ENCODE measurements around the gene SHISA9. TPM values are rescaled to one million over a fixed set of nuclear protein-coding genes. Genes with fewer than 3 reads are reported as not detected.
A peak's percentile ranks its signal among the peaks of the same experiment; 100 is the strongest.

Gene SHISA9
- total and polyA plus RNA-seq, 4 donors = under 0.01 to 0.08 (median 0.07) TPM; not detected in 1

GRCh38 chr16:13178318-13178717 is 276.9 kb downstream of the SHISA9 start (continued):
- TF ChIP-seq REST (IDR thresholded peaks at IDR 0.05) = no peak

- no peaks in the 10 kb centered on the region for H3K4me1 ChIP-seq (ENCODE audit: control insufficient read depth in 4 of 4, insufficient read depth in 4 of 4, low read length in 3 of 4)
- no peak for DNase-seq (ENCODE audit: low spot score)
- H3K9me3 ChIP-seq (ENCODE audit: control insufficient read depth in 4 of 4, low read length in 3 of 4) = no peaks in the 10 kb centered on the region
- no peak overlapping the region for H3K9ac ChIP-seq (ENCODE audit: low read depth in 1 of 2, low read length in 2 of 2)
- H3K36me3 ChIP-seq (ENCODE audit: control insufficient read depth in 4 of 4, insufficient read depth in 3 of 4, low read depth in 1 of 4, low read length in 3 of 4) = no peaks in the 10 kb centered on the region
- H3K4me3 ChIP-seq (ENCODE audit: low read depth in 1 of 3, low read length in 3 of 3) = no peak overlapping the region
- no peak overlapping the region for H3K27ac ChIP-seq (ENCODE audit: low read depth in 1 of 2, low read length in 2 of 2)
- WGBS = 81% methylated on average over 3 of the region's 3 CpGs
- TF ChIP-seq MAX (IDR thresholded peaks at IDR 0.05) (no peak), EGR1 (IDR thresholded peaks at IDR 0.05; ENCODE audit: low read depth in 2 of 2) (no peak), SP1 (IDR thresholded peaks at IDR 0.05) (no peak), GABPA (IDR thresholded peaks at IDR 0.05 in 1 of 2, conservative IDR thresholded peaks at IDR 0.05 in 1 of 2) (no peak), JUND (IDR thresholded peaks at IDR 0.05) (no peak), RXRA (IDR thresholded peaks at IDR 0.05) (no peak), ZBTB33 (IDR thresholded peaks at IDR 0.05) (no peak), HNF4A (conservative IDR thresholded peaks at IDR 0.05) (no peak)
- no peaks in the 10 kb centered on the region for H3K27me3 ChIP-seq (ENCODE audit: control insufficient read depth in 4 of 4, insufficient read depth in 4 of 4, low read length in 3 of 4)
These were observed 280.0 kb downstream of the SHISA9 start for GRCh38 chr16:13181432-13181831.

- no peak for DNase-seq (ENCODE audit: low spot score)
- H3K36me3 ChIP-seq (ENCODE audit: control insufficient read depth in 4 of 4, insufficient read depth in 3 of 4, low read depth in 1 of 4, low read length in 3 of 4) = no peaks in the 10 kb centered on the region
- H3K4me3 ChIP-seq (ENCODE audit: low read depth in 1 of 3, low read length in 3 of 3) = no peak overlapping the region
- H3K9me3 ChIP-seq (ENCODE audit: control insufficient read depth in 4 of 4, low read length in 3 of 4) = no peaks in the 10 kb centered on the region
- TF ChIP-seq RAD21 (IDR thresholded peaks at IDR 0.05) (peak; percentile 15 to 53), EGR1 (IDR thresholded peaks at IDR 0.05; ENCODE audit: low read depth in 2 of 2) (no peak)
- 24% methylated on average over 5 of the region's 5 CpGs for WGBS
- no peaks in the 10 kb centered on the region for H3K4me1 ChIP-seq (ENCODE audit: control insufficient read depth in 4 of 4, insufficient read depth in 4 of 4, low read length in 3 of 4)
- no peak overlapping the region for H3K9ac ChIP-seq (ENCODE audit: low read depth in 1 of 2, low read length in 2 of 2)
- H3K27me3 ChIP-seq (ENCODE audit: control insufficient read depth in 4 of 4, insufficient read depth in 4 of 4, low read length in 3 of 4) = peaks cover 0 to 2% (median 0%) of the 10 kb centered on the region in 4 donors
- H3K27ac ChIP-seq (ENCODE audit: low read depth in 1 of 2, low read length in 2 of 2) = no peak overlapping the region
These were observed 285.4 kb downstream of the SHISA9 start for GRCh38 chr16:13186813-13187212.

GRCh38 chr16:13189250-13189649 is 287.9 kb downstream of the SHISA9 start:
- DNase-seq (ENCODE audit: low spot score) = no peak
- TF ChIP-seq EGR1 (IDR thresholded peaks at IDR 0.05; ENCODE audit: low read depth in 2 of 2) (no peak), REST (IDR thresholded peaks at IDR 0.05) (no peak), GABPA (IDR thresholded peaks at IDR 0.05 in 1 of 2, conservative IDR thresholded peaks at IDR 0.05 in 1 of 2) (no peak), RXRA (IDR thresholded peaks at IDR 0.05) (no peak), HNF4A (conservative IDR thresholded peaks at IDR 0.05) (no peak), NR2F2 (IDR thresholded peaks at IDR 0.05) (no peak), JUND (IDR thresholded peaks at IDR 0.05) (no peak), FOXA1 (IDR thresholded peaks at IDR 0.05) (no peak)
- no peak overlapping the region for H3K9ac ChIP-seq (ENCODE audit: low read depth in 1 of 2, low read length in 2 of 2)
- 82% methylated on average over 7 of the region's 7 CpGs for WGBS
- H3K4me1 ChIP-seq (ENCODE audit: control insufficient read depth in 4 of 4, insufficient read depth in 4 of 4, low read length in 3 of 4) = no peaks in the 10 kb centered on the region
- H3K27ac ChIP-seq (ENCODE audit: low read depth in 1 of 2, low read length in 2 of 2) = no peak overlapping the region
- no peaks in the 10 kb centered on the region for H3K36me3 ChIP-seq (ENCODE audit: control insufficient read depth in 4 of 4, insufficient read depth in 3 of 4, low read depth in 1 of 4, low read length in 3 of 4)
- peaks cover 0 to 2% (median 0%) of the 10 kb centered on the region in 4 donors for H3K27me3 ChIP-seq (ENCODE audit: control insufficient read depth in 4 of 4, insufficient read depth in 4 of 4, low read length in 3 of 4)
- no peak overlapping the region for H3K4me3 ChIP-seq (ENCODE audit: low read depth in 1 of 3, low read length in 3 of 3)
- H3K9me3 ChIP-seq (ENCODE audit: control insufficient read depth in 4 of 4, low read length in 3 of 4) = no peaks in the 10 kb centered on the region
